GM19328 (cell line): ENCODE measurements around the gene KMT2E.

Source experiments
- ATAC-seq: cut with Tn5 transposase; IDR thresholded peaks from one replicate; pipeline ENCODE4 v1.9.1; 2021; ENCODE audit warnings: mild to moderate bottlenecking, moderate library complexity; ENCODE audit not compliant: unreplicated experiment

The KMT2E gene

DNA sequence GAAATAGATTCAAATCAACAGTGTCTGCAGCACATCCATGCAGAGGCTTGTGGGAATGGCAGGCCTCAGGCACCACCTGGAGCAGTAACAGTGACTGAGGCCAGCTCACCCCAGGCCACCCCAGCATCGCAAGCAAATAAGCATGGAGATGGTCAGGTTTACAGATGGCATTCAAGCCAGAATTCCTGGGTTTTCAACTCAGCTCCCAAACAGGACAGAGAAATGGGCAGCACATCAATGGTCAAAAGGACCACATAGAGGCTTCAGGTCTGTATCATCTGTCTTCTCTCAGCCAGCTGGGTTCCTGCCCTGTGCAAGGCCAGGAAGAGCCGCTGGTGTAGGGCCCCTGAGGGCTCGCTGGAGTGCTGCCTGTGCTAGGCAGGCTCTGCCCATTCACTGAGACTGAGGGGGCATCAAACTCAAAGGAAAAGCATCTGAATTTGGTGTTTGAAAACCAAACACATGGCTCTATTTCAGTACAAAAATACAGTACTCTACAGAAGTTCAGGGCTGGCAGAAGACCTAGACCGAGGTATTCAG is 112.5 kb downstream of the KMT2E start:
- ATAC-seq = no peak

DNA sequence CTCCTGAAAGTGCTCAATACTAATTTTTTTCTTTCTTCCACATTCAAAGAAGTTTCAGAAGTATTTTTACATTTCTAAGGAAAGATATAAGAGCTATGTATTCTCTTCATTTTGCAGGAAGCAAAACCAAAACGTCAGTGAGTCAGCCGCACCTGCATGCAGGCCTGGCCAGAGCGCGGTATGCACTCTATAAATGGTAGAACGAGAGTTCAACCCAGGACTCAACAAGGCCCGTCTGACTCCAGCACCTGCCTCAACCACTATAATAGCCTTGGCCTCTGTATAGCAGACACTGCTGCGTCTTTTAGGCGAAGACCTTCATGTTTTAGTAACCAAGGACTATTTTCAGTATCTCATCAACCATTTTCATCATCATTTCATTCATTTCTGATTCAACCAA is 113.2 kb downstream of the KMT2E start:
- no peak for ATAC-seq

DNA sequence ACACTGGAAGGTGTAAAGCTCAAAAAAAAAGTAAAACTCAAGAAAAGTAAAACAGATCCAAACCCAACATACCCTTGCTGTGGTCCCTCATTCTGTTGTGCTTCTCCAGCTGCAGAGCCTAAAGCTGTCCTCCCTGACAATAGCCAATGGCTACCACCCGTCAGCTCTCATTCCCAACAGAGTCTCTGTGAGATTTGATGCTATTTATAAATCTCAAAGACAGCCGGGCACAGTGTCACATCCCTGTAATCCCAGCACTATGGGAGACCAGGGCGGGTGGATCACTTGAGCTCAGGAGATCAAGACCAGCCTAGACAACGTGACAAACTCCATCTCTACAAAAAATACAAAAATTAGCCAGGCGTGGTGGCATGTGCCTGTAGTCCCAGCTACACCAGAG is 116.0 kb downstream of the KMT2E start:
- ATAC-seq = no peak

DNA sequence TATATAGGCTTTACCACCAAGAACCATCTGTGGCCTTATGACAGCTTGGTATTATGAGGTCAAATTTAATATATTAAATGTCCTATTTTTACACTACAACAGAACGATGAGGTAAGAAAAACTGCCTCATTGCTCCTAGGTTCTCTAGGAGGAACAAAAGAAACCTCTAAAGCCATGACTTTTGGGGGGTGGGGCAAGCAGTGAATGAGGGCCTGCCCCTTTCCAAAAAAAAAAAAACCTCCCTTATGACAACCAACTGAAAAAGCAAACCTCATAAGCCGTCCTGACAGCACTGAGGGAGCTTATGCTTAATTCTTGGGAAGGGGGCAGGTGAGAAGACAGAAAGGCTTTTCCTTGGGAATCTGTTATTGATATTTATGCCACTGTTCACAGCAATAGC is 116.6 kb downstream of the KMT2E start:
- no peak for ATAC-seq

DNA sequence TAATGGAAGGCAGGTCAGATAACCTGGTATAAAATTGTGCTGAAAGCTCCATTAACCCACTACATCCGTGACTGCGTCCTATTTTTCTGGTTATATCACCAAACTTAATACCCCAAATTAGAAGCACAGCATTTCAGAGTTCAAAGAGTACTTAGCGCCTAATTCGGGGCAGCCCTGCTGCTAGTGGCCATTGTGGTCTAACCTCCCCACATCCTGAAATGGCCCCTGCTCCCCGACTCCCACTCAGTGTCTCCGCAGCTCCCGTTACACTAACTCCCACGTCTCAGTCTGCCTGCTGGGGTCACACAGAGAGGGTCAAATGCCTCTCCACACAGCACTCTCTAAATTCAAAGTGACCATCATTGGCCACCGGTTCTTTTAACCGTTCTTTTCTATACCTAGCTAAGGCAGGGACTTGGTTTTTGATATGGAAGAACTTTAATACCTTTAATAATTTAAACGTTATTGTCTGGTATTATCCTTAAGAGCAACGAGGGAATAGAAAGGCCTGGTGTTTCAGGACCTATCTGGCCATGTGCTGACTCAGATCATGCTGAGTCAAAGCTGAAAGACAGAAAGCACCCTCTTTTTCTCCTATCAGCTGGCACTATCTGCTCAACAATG is 117.1 kb downstream of the KMT2E start:
- no peak for ATAC-seq

DNA sequence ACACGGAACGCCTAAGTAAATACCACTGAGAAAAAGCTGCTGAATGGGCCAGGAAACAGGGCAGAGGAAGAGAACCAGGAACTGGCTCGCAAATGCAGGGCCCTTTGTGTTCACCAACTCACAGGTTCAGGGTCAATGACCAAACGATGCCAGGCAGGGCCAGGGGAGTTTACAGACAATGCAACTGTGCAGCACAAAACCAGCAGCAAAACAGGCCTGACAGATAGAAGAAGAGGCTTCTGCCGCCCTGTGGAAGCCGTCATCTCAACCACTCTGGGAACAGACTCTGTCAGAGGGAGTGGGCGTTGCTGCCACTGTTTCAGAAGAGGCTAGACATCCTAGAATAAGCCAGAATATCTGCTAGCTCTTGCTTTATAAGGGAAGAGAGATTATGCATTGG is 117.9 kb downstream of the KMT2E start:
- ATAC-seq = no peak

DNA sequence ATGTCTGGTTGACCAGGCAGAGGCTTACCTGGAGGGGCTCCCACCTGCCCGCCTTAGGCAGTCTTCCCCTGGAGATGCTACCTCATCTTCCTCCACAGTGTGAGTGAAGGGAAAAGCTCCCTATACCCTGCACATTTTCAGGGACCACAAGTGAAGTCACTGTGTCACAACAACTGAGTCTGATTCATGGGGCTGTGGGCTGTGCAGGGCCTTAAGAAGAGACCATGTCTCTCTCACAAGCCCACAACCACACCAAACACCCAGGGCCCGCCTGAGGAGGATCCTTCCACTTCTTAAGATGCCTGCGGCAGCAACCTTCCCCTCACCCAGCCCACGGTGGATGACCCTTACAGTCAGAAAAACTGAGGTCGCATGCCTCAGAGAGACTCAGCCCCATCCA is 118.3 kb downstream of the KMT2E start:
- ATAC-seq = no peak

DNA sequence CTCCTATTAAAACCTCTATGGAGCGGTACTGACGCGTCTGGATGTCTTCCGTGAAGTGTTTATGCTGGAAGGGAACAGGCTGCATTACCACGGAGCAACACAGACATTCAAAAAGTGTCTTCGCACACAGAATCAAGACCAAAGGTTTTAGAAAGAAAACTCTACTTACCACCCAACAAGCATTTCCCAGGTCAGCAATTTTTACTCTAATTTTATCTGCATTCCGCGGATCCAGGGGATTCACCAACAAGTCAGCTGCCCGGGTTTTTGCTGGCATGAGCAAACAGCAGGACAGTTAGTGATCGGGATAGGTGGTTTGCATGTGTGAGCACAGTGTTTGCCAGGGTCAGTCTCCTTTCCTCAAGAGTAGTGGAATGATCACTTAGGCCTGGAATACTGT is 118.8 kb downstream of the KMT2E start:
- ATAC-seq = no peak

DNA sequence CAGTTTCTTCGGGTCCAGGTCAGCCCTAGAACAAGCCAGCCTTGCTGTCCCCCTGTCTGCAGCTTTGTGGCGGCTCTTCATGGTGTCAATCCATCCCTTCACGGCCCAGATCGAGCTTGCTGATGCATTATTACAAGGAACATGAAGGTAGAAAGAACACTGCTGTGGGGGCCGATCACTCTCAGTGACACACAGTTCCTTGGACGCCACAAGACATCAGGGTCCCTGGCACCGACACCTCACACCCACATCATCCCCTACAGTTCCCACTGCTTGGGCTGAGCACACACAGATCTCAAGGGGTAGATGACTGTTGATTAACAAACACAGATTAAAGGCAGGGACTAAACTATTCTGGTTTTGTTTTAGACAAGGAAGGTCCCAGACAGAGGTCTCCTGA is 119.4 kb downstream of the KMT2E start:
- ATAC-seq = no peak

DNA sequence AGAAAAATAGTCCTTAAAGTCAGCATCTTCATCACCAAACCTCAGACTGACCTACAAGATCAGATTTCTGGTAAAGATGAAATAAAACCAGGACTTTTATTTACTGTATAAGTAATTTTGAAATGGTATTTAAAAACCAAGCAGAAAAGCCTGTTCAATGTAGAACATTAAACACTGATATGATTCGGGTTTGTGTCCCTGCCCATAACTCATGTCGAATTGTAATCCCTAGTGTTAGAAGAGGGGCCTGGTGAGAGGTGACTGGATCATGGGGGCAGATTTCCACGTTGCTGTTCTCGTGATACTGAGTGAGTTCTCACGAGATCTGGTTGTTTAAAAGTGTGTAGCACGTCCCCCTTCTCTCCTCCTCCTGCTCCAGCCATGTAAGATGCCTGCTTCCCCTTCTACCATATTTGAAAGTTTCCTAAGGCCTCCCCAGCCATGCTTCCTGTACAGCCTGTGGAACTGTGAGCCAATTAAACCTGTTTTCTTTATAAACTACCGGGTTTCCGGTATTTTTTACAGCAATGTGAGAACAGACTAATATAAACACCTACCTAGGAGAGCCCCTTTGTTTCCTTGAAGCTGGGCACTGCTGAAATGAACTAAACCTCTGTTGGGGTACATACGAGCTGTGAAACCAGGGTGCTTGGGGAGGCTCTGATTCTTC is 120.1 kb downstream of the KMT2E start:
- ATAC-seq = no peak

DNA sequence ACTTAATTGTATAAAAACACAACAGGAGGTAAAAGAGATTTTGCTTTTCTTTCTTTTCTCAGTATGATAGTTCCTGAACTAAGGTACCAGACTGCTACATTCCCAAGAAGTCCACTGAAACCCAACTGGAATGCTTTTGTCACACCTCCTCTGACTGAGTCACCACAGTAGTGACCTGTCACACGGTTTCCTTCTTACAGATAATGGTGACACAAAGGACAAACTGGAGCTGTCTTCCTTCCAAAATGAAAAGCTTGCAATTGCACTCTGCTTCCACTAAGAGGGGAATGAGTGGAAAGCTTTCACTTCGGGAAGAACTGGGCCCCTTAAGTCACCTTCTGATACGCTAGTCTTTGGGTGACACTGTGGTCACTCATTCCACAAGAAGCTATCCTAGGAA is 122.2 kb downstream of the KMT2E start:
- no peak for ATAC-seq

DNA sequence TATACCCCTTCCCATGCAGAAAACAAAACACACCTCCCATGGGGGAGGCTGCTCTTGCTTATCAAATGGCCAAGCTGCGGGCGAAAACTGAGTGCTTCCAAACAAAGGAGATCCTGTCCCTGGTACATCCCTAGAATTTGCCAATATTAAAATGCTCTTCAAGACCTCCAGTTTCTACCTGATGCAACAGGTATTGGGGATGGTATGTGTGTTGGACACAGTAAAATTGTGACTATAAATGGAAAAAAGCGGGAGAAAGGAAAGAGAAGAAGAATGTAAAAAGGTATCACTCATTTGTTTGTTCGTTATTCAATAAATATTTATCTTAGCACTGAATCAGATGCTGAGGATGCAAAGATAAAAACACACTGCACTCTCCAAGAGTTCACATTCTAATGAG is 123.9 kb downstream of the KMT2E start:
- ATAC-seq = no peak

DNA sequence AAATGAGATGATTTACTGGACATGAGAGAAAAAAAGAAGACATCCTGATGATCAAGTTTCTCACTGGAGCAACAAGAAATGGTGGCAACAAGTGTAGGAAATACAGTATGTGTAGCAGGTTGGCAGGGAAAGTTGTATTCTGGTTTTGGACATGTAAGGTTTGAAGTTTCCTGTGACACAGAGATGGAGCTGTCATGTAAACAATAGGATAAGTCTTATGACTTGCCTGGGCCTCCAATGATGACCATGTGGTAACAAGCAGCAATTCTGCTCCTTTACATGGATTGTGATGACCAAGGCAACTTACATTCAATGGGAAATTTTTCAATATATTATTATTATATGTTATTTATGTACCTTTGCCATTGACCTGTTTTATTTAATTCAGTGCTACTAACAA is 125.4 kb downstream of the KMT2E start:
- ATAC-seq = no peak

DNA sequence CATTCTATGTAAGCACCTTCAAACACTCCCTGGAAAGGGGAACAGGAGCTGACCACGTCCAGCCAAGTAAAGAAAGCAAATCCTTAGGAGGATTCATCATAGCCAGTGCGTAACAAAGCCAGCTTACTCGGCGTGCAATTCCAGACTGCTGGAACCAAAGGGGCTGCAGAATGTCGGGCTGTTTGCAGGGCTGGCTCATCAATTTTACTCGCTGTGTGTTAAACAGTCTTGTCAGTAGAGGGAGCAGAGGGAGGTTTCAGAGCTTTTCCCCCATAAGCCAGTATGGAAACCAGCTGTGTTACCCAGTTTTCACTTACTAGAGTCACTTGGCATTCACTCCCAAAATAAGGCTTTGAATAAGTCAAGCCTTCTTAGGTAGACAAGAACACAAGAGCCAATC is 127.1 kb downstream of the KMT2E start:
- ATAC-seq = no peak

DNA sequence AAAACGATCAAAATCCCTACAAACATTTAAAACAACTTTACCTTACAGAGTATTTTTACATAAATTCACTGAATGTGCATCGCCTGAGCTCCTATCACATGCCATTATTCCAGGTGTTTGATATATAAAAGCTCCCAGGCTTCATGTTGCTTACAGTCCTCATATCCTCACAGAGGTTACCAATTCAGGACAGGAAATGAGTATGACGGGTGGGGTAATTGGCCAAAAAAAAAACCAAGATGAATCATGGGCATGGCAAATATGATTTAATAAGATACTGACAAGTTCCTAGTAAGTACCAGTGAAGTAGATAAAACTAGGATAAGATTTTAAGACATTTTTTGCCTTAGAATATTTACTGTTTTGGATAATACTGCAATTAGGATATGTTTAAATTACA is 135.8 kb downstream of the KMT2E start:
- ATAC-seq = no peak

DNA sequence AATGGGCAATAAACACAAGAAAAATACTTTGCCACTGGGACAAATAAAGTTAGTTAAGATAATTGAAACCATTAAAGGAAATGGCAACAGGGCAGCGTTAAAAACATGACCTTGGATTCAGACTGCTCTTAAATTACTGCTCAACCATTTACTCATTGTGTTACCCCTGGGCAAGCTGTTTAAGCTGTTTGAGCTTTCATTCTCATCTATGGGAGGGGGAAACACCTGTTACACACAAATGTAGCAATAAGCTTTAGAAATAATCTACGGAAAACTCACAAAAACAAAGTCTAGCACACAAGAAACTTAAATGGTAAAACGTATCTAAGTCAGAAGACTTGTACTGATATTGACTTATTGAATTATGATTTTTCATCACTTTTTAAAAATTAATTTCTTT is 137.1 kb downstream of the KMT2E start:
- ATAC-seq = no peak

DNA sequence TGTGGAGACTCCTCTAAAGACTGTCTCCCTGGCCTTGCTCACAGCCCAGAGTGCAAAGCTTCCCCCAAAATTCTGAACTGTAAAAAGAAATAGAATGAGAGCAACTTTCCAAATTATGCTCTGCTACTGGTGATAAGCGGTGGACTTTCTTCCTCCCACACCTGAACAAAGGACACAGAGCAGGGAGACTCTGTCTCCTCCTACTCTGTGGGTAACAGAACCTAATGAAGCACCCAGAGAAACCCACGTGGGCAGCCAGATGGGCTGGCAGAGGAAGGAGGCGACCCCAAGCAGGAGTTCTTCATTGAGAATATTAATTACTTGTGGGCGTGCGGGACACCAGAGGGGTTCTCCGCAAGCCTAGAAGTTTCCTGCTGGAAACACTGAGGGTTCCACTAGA is 139.5 kb downstream of the KMT2E start:
- ATAC-seq = no peak

DNA sequence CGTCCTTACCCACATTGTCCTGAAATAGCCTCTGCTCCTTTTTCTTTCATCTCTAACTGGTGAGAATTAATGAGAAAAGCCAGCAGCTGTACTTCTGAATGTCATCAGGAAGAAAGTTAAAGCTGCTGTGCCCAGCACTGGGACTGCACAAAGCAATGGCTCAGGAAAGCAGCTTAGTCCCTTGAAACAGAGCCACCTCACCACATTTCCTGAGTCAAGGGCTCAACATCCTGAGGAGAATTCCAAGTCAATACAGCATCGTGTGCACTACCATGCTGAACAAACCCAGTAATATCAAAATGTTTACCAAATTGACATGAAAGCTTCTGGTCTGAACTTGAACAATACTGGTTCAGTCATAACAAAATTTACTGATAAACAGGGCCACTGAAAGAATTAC is 140.1 kb downstream of the KMT2E start:
- ATAC-seq = no peak

DNA sequence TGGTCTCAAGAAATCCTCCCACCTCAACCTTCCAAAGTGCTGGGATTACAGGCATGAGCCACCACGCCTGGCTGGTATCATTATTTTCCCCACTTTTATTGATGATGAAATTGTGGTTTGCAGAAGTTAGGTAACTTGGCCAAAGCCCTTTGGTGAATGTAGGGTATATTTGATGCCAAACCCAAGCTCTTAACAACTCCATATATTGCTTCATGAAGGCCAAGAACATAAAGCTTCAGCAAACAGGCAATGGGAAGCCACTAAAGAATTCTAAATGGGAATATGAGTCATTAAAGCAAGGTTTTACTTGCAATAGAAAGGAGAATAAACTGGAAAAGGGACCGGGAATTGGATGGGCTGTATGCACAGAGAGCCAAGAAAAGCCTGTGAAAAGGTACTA is 142.7 kb downstream of the KMT2E start:
- no peak for ATAC-seq

DNA sequence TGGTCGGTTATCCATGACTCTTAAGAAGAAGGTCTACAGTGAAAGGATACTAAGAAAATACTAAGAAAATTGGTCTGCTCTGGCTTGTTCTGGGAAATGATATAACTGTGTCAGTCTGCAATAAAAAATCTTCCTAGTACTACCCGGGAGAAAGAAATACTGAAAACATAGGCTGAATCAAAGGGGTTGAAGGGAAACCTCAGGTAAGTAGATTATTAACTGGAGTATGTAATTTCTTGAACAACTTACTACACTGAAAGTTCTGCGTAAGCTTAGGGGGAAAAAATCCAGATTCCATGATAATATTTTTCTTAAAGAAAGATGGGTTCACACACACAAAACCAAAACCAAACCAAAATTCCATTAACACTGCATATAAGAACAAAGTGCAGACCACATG is 143.3 kb downstream of the KMT2E start:
- ATAC-seq = no peak

DNA sequence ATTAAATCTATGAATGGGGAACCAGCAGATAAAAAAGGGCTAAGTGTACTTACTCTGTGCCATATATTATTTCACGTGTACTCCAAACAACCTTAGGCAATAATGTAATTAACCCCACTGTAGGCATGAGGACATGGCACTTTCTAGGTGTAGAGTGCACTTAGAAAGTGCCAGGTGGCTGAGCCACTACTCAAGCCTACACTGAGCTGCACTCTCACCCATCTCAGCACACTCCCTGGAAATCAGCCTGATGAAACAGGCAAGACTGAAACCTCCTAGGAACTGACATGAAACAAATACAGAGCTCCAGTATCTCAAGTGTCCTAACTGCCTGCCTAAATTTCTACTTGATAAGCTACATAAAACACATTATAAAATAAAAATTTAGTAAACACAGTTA is 147.4 kb downstream of the KMT2E start:
- ATAC-seq = no peak
